Thoracic aorta (tissue), 2 donors: ENCODE data around the gene MYZAP. TPM values are rescaled to one million over a fixed set of nuclear protein-coding genes. Genes with fewer than 3 reads are reported as not detected.

Experiments
- ATAC-seq: fragments of 150-250 bp; one replicate; pipeline ENCODE4 v1.8.0; 2017; ENCODE audit warnings: low read depth; ENCODE audit not compliant: insufficient number of reproducible peaks, low FRiP score
- DNase-seq: peaks from one replicate; pipeline ENCODE4 v3.0.0-alpha.2; 2020; ENCODE audit warnings: low spot score
- H3K27ac ChIP-seq, 2 donors: fragments of 200-600 bp; sonication (generic); 1 replicate in 1 of 2; 2 replicates in 1 of 2; pipeline ENCODE4 v1.5.1; 2016; ENCODE audit warnings: mild to moderate bottlenecking in 2 of 2, moderate library complexity in 2 of 2
- H3K27me3 ChIP-seq: fragments of 200-600 bp; sonication (generic); replicated peaks from 2 replicates; pipeline ENCODE4 v1.6.0; 2016; ENCODE audit warnings: mild to moderate bottlenecking; ENCODE audit not compliant: insufficient read depth
- H3K36me3 ChIP-seq: fragments of 200-600 bp; sonication (generic); one replicate; pipeline ENCODE4 v1.5.1; 2016
- H3K4me1 ChIP-seq, 2 donors: fragments of 200-600 bp; sonication (generic); 1 replicate in 1 of 2; 2 replicates in 1 of 2; pipeline versions ENCODE4 v1.5.1 to v1.6.0; 2016; ENCODE audit warnings: low read depth in 2 of 2, mild to moderate bottlenecking in 1 of 2; ENCODE audit not compliant: control insufficient read depth in 1 of 2
- H3K4me3 ChIP-seq: fragments of 200-600 bp; sonication (generic); 2 replicates; pipeline ENCODE4 v1.5.1; 2016; ENCODE audit warnings: mild to moderate bottlenecking
- H3K9me3 ChIP-seq: fragments of 200-600 bp; sonication (generic); 2 replicates; pipeline ENCODE4 v1.5.1; 2016
- total RNA-seq, 2 donors: library from RNA; depleted of rRNA; stranded (reverse); fragments of >200 nt; gene quantifications; one replicate each; pipeline versions ENCODE4 v1.1.0 to v1.2.3, GENCODE V29; 2016
- TF ChIP-seq, protein P1 (sequence below): fragments of 200-600 bp; sonication (generic); IDR thresholded peaks from one replicate; pipeline ENCODE4 v1.5.1; 2019; ENCODE audit warnings: antibody characterized with exemption

The MYZAP gene
- total RNA-seq, 2 donors from 2014 or later, result 3.8 to 6.8 TPM

- TF ChIP-seq, protein P1, sequence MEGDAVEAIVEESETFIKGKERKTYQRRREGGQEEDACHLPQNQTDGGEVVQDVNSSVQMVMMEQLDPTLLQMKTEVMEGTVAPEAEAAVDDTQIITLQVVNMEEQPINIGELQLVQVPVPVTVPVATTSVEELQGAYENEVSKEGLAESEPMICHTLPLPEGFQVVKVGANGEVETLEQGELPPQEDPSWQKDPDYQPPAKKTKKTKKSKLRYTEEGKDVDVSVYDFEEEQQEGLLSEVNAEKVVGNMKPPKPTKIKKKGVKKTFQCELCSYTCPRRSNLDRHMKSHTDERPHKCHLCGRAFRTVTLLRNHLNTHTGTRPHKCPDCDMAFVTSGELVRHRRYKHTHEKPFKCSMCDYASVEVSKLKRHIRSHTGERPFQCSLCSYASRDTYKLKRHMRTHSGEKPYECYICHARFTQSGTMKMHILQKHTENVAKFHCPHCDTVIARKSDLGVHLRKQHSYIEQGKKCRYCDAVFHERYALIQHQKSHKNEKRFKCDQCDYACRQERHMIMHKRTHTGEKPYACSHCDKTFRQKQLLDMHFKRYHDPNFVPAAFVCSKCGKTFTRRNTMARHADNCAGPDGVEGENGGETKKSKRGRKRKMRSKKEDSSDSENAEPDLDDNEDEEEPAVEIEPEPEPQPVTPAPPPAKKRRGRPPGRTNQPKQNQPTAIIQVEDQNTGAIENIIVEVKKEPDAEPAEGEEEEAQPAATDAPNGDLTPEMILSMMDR, result peak; percentile 24
- Histone ChIP-seq H3K27ac (peak overlapping the region; percentile 67 to 73), H3K36me3 (no peaks in the 10 kb centered on the region), H3K9me3 (no peaks in the 10 kb centered on the region), H3K27me3 (no peaks in the 10 kb centered on the region), H3K4me1 (peaks cover 5 to 43% of the 10 kb centered on the region in 2 donors), H3K4me3 (no peak overlapping the region)
- ATAC-seq (no peak), DNase-seq (peak; percentile 20)
Observed at GRCh38 chr15:57635300-57635909, 43.7 kb downstream of the MYZAP start.

DNA sequence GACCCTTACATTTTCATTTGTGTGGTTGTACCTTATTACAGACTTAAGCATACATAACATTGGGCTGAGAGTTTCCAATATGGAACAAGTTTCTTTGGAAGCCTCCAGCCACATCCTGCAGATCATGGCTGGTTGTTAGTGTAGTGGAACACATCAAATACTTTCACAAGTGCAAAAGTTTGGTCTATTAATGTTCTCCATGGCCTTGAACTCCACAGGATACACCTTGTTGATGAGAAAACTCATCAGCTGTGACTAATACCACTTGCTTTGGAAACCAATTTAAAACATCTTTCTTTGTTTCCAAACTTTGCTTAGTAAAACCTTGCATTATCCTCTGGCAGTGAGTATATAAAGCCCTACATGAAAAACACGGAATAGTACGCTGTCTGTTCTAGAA lies 46.1 kb downstream of the MYZAP start:
- Histone ChIP-seq H3K27me3 (no peaks in the 10 kb centered on the region), H3K9me3 (no peaks in the 10 kb centered on the region), H3K36me3 (no peaks in the 10 kb centered on the region), H3K27ac (no peak overlapping the region), H3K4me3 (no peak overlapping the region), H3K4me1 (peaks cover 5 to 32% of the 10 kb centered on the region in 2 donors)
- no peak for DNase-seq
- TF ChIP-seq, protein P1, result no peak
- no peak for ATAC-seq

DNA sequence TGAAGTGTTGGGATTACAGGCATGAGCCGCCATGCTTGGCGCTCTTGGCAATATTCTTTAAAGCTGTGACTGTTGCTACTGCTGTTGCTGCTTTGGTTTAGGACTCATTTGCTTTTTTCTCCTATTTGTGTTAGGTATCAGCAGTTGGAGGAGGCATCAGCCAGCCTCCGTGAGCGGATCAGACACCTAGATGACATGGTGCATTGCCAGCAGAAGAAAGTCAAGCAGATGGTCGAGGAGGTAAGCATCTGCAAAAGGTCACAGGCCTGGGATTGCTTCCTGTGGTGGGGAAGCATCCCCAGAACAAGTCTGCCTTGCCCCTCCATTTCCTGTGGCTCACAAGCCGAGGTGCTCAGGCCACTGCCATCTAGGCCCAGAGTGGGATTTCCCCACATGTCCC lies 47.6 kb downstream of the MYZAP start:
- Histone ChIP-seq H3K36me3 (no peaks in the 10 kb centered on the region), H3K4me3 (no peak overlapping the region), H3K27ac (no peak overlapping the region), H3K4me1 (peaks cover 5 to 27% of the 10 kb centered on the region in 2 donors), H3K27me3 (no peaks in the 10 kb centered on the region), H3K9me3 (no peaks in the 10 kb centered on the region)
- DNase-seq (no peak), ATAC-seq (no peak)
- TF ChIP-seq, protein P1, result no peak

DNA sequence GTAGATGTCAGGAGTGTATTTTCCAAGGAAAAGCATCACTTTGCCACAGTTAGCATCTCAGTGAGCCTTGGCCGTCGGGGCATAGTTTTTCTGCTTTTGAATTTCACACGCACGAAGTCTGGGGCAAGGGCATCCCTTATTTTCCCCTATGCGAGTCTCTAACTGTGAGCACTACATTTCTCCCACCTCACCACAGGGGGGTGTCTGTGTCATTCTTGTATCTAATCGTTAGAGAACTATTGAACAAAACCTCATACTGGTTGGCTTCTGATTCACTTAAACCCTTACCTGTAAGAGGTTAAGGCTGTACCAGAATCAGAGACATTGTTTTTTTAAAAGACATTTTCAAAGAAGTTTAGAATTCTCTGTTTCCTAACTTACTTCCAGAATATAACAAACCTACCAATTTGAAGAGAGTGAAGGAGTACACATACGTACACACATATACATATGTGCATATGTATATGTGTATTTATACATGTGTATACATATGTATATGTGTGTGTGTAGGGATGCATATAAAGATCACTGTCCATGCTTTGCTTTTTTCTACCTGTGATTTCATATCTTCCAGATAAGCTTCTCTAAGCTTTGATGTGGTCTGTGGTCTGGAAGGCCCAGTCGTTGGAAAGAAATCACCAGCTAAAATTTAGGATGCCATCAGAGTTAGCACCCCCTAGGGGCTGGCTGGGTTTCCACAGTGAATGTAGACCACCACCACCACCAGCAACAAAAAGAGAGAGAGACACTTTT lies 49.4 kb downstream of the MYZAP start:
- H3K27ac ChIP-seq, result no peak overlapping the region
- TF ChIP-seq, protein P1, result no peak
- H3K27me3 ChIP-seq, result no peaks in the 10 kb centered on the region
- no peak overlapping the region for H3K4me3 ChIP-seq
- peaks cover 0 to 9% of the 10 kb centered on the region in 2 donors for H3K4me1 ChIP-seq
- H3K36me3 ChIP-seq, result no peaks in the 10 kb centered on the region
- no peak for ATAC-seq
- no peaks in the 10 kb centered on the region for H3K9me3 ChIP-seq
- DNase-seq, result no peak

DNA sequence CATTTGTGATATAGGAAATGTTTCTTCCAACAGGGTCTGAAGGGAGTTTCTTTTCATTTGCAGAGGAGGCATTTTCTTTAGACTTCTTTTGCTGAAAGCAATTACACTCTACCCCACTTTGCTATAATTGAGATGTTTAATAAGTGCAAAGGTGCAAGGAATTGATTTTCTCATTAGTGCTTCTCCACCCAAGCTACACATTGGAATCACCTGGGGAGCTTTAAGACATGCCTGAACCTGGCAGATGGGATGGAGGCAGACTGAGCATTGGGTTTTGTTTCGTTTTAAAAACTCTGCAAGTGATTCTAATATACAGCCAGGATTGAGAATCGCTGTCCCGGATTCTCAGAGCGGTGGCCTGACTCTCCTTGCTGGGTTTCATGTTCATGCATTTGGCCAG lies 52.1 kb downstream of the MYZAP start:
- TF ChIP-seq, protein P1, result no peak
- ATAC-seq (no peak), DNase-seq (no peak)
- no peaks in the 10 kb centered on the region for H3K27me3 ChIP-seq
- H3K36me3 ChIP-seq, result no peaks in the 10 kb centered on the region
- no peak overlapping the region for H3K27ac ChIP-seq
- H3K4me3 ChIP-seq, result no peak overlapping the region
- peaks cover 0 to 4% of the 10 kb centered on the region in 2 donors for H3K4me1 ChIP-seq
- no peaks in the 10 kb centered on the region for H3K9me3 ChIP-seq
